Measurements from ENCODE around the gene PLCB4.

PLCB4 gene

GRCh38 chr20:9103955-9104354, 35.1 kb downstream of the PLCB4 start:
- no peak for DNase-seq (ENCODE audit: low read depth, low spot score)

GRCh38 chr20:9108260-9108659, 39.4 kb downstream of the PLCB4 start:
- DNase-seq (ENCODE audit: low read depth, low spot score), result no peak

GRCh38 chr20:9109566-9109965, 40.7 kb downstream of the PLCB4 start:
- DNase-seq (ENCODE audit: low read depth, low spot score), result no peak

- no peak for DNase-seq (ENCODE audit: low read depth, low spot score)
These were observed 41.5 kb downstream of the PLCB4 start for GRCh38 chr20:9110365-9110764.

GRCh38 chr20:9110916-9111432, 42.1 kb downstream of the PLCB4 start:
- no peak for DNase-seq (ENCODE audit: low read depth, low spot score)

- DNase-seq (ENCODE audit: low read depth, low spot score), result no peak
These were observed 43.9 kb downstream of the PLCB4 start for GRCh38 chr20:9112541-9113515.

GRCh38 chr20:9114709-9115108, 45.8 kb downstream of the PLCB4 start:
- no peak for DNase-seq (ENCODE audit: low read depth, low spot score)

- no peak for DNase-seq (ENCODE audit: low read depth, low spot score)
These were observed 48.7 kb downstream of the PLCB4 start for GRCh38 chr20:9117548-9117947.

GRCh38 chr20:9119776-9120175, 50.9 kb downstream of the PLCB4 start:
- no peak for DNase-seq (ENCODE audit: low read depth, low spot score)

- no peak for DNase-seq (ENCODE audit: low read depth, low spot score)
These were observed 52.3 kb downstream of the PLCB4 start for GRCh38 chr20:9121211-9121610.

GRCh38 chr20:9122571-9122970, 53.7 kb downstream of the PLCB4 start:
- no peak for DNase-seq (ENCODE audit: low read depth, low spot score)

GRCh38 chr20:9126527-9126926, 57.6 kb downstream of the PLCB4 start:
- no peak for DNase-seq (ENCODE audit: low read depth, low spot score)

GRCh38 chr20:9128568-9128967, 59.7 kb downstream of the PLCB4 start:
- no peak for DNase-seq (ENCODE audit: low read depth, low spot score)

- no peak for DNase-seq (ENCODE audit: low read depth, low spot score)
These were observed 60.9 kb downstream of the PLCB4 start for GRCh38 chr20:9129756-9130155.

- DNase-seq (ENCODE audit: low read depth, low spot score), result no peak
These were observed 61.6 kb downstream of the PLCB4 start for GRCh38 chr20:9130521-9130920.

GRCh38 chr20:9131841-9132240, 63.0 kb downstream of the PLCB4 start:
- DNase-seq (ENCODE audit: low read depth, low spot score), result no peak

GRCh38 chr20:9134346-9134745, 65.5 kb downstream of the PLCB4 start:
- no peak for DNase-seq (ENCODE audit: low read depth, low spot score)

- DNase-seq (ENCODE audit: low read depth, low spot score), result no peak
These were observed 67.2 kb downstream of the PLCB4 start for GRCh38 chr20:9136114-9136513.

GRCh38 chr20:9137001-9137400, 68.1 kb downstream of the PLCB4 start:
- no peak for DNase-seq (ENCODE audit: low read depth, low spot score)

GRCh38 chr20:9139106-9139833, 70.4 kb downstream of the PLCB4 start:
- no peak for DNase-seq (ENCODE audit: low read depth, low spot score)

- DNase-seq (ENCODE audit: low read depth, low spot score), result no peak
These were observed 71.4 kb downstream of the PLCB4 start for GRCh38 chr20:9140162-9140760.

- DNase-seq (ENCODE audit: low read depth, low spot score), result no peak
These were observed 72.2 kb downstream of the PLCB4 start for GRCh38 chr20:9141070-9141469.
